Fibroblast of skin of left biceps (primary cell): ENCODE results near the gene TMEM141.

Experiments
- DNase-seq, 2 experiments: peaks; one replicate each; pipeline ENCODE4 v3.0.0-alpha.2; 2013; ENCODE audit warnings: low read depth in 2 of 2

Gene TMEM141

GRCh38 chr9:136814725-136815421 lies 23.7 kb downstream of the TMEM141 start:
- DNase-seq = no peak

GRCh38 chr9:136815422-136815782 lies 24.3 kb downstream of the TMEM141 start:
- DNase-seq = no peak

GRCh38 chr9:136820971-136821825 lies 30.1 kb downstream of the TMEM141 start:
- DNase-seq = no peak

GRCh38 chr9:136821826-136822544 lies 30.8 kb downstream of the TMEM141 start:
- no peak for DNase-seq

GRCh38 chr9:136823136-136824046 lies 32.2 kb downstream of the TMEM141 start:
- DNase-seq = no peak

GRCh38 chr9:136824496-136825225 lies 33.5 kb downstream of the TMEM141 start:
- no peak for DNase-seq

- DNase-seq = no peak
Observed at GRCh38 chr9:136825295-136826187, 34.4 kb downstream of the TMEM141 start.

GRCh38 chr9:136826188-136826541 lies 35.0 kb downstream of the TMEM141 start:
- DNase-seq = no peak

- DNase-seq = no peak
Observed at GRCh38 chr9:136826703-136827582, 35.8 kb downstream of the TMEM141 start.

- no peak for DNase-seq
Observed at GRCh38 chr9:136827794-136828473, 36.8 kb downstream of the TMEM141 start.

GRCh38 chr9:136828474-136829140 lies 37.5 kb downstream of the TMEM141 start:
- DNase-seq = no peak

- DNase-seq = no peak
Observed at GRCh38 chr9:136829412-136829811, 38.3 kb downstream of the TMEM141 start.

- DNase-seq = no peak
Observed at GRCh38 chr9:136829981-136830885, 39.1 kb downstream of the TMEM141 start.

- no peak for DNase-seq
Observed at GRCh38 chr9:136831002-136831719, 40.0 kb downstream of the TMEM141 start.

GRCh38 chr9:136831720-136832104 lies 40.6 kb downstream of the TMEM141 start:
- DNase-seq = no peak

GRCh38 chr9:136832581-136832980 lies 41.4 kb downstream of the TMEM141 start:
- no peak for DNase-seq
